Body of pancreas (tissue), 4 donors: ENCODE measurements around the gene PWWP2B.
A peak's percentile ranks its signal among the peaks of the same experiment; 100 is the strongest.

Experiments
- POLR2A ChIP-seq, 3 donors: fragments of 450-650 bp; IDR thresholded peaks; one replicate each; pipeline ENCODE4 v1.6.1; 2016; ENCODE audit warnings: antibody characterized with exemption in 3 of 3, mild to moderate bottlenecking in 2 of 3
- TF ChIP-seq, protein P1 (sequence below), 7 experiments: fragments of 450-650 bp in 4 of 7; fragments of 200-600 bp in 3 of 7; sonication (generic) in 3 of 7; IDR thresholded peaks; one replicate each; pipeline ENCODE4 v1.5.1; 2016 to 2019; ENCODE audit warnings: antibody characterized with exemption in 7 of 7

DNA sequence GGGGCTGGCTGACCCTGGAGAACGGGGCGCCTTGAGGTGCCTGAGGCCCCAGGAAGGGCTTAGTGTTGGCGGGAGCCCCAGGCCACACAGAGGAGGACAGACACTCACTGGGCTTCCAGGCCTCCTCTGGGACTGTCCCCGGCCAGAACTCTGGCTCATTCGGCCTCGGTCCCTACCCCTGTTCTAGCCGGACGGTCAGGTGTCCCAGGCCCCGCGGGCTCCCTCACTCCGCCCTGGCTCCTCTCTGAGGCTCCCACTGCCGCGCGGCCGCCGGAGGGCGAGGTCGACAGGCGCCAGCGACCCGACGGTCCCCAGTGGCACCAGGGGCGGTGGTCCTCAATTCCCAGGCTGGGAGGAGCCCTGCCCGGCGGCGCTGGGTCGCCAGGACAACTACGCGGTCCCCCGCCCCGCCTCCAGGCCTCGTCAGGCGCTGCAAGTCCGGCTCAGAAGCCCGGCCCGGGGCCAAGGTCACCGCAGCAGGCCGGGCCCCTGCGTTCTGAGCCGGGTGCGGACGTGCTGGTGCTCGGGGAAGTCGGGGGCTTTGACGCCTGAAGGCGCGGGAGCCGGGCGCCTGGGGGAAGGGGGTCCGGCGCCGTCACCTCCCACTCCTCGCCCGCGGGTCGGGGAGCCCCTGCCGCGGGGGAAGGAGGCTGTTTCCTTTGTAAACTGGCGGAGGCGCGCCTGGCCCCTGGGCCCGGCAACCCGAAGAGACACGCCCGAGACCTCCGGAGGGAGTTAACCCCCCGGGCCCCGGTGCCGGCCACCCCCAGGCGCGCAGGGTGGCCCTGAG, 1.1 kb upstream of the PWWP2B start:
- TF ChIP-seq, protein P1, sequence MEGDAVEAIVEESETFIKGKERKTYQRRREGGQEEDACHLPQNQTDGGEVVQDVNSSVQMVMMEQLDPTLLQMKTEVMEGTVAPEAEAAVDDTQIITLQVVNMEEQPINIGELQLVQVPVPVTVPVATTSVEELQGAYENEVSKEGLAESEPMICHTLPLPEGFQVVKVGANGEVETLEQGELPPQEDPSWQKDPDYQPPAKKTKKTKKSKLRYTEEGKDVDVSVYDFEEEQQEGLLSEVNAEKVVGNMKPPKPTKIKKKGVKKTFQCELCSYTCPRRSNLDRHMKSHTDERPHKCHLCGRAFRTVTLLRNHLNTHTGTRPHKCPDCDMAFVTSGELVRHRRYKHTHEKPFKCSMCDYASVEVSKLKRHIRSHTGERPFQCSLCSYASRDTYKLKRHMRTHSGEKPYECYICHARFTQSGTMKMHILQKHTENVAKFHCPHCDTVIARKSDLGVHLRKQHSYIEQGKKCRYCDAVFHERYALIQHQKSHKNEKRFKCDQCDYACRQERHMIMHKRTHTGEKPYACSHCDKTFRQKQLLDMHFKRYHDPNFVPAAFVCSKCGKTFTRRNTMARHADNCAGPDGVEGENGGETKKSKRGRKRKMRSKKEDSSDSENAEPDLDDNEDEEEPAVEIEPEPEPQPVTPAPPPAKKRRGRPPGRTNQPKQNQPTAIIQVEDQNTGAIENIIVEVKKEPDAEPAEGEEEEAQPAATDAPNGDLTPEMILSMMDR (IDR thresholded peaks at IDR 0.05), result peak in 3 of 7 experiments; percentile 19 to 21 (median 20)
- TF ChIP-seq POLR2A (IDR thresholded peaks at IDR 0.05), result peak; percentile 57 to 68 (median 60)
